GM19324 (cell line): ENCODE measurements around the gene CBX4.
A peak's percentile ranks its signal among the peaks of the same experiment; 100 is the strongest.

Source experiments
- ATAC-seq: cut with Tn5 transposase; IDR thresholded peaks from one replicate; pipeline ENCODE4 v1.9.1; 2021; ENCODE audit warnings: mild to moderate bottlenecking, moderate library complexity; ENCODE audit not compliant: unreplicated experiment, low FRiP score

CBX4 gene

GRCh38 chr17:79814974-79815835, 24.0 kb downstream of the CBX4 start:
- ATAC-seq: no peak

- ATAC-seq: no peak
Measured at GRCh38 chr17:79814127-79814973, 24.9 kb downstream of the CBX4 start.

- ATAC-seq: no peak
Measured at GRCh38 chr17:79813297-79814126, 25.7 kb downstream of the CBX4 start.

- ATAC-seq: no peak
Measured at GRCh38 chr17:79812353-79813258, 26.6 kb downstream of the CBX4 start.

GRCh38 chr17:79811868-79812352, 27.3 kb downstream of the CBX4 start:
- no peak for ATAC-seq

- no peak for ATAC-seq
Measured at GRCh38 chr17:79811011-79811867, 28.0 kb downstream of the CBX4 start.

GRCh38 chr17:79810130-79811010, 28.9 kb downstream of the CBX4 start:
- peak; percentile 71 for ATAC-seq

GRCh38 chr17:79809530-79810129, 29.6 kb downstream of the CBX4 start:
- ATAC-seq: no peak

GRCh38 chr17:79808763-79809529, 30.3 kb downstream of the CBX4 start:
- no peak for ATAC-seq

GRCh38 chr17:79806863-79807720, 32.1 kb downstream of the CBX4 start:
- no peak for ATAC-seq

GRCh38 chr17:79806446-79806760, 32.8 kb downstream of the CBX4 start:
- no peak for ATAC-seq

- ATAC-seq: no peak
Measured at GRCh38 chr17:79804856-79805696, 34.2 kb downstream of the CBX4 start.

- no peak for ATAC-seq
Measured at GRCh38 chr17:79803997-79804855, 35.0 kb downstream of the CBX4 start.

GRCh38 chr17:79803421-79803996, 35.7 kb downstream of the CBX4 start:
- ATAC-seq: no peak
